Hematopoietic multipotent progenitor cell treated with erythropoietin and hydrocortisone succinate and interleukin-3 and kit ligand, for 15 days (in vitro differentiated cells): ENCODE measurements around the gene FRMD8.
A peak's percentile ranks its signal among the peaks of the same experiment; 100 is the strongest.

Source experiments
- DNase-seq: peaks from one replicate; pipeline ENCODE4 v3.0.0-alpha.2; 2015; ENCODE audit warnings: low spot score

The FRMD8 gene

GRCh38 chr11:65454311-65454695 is 67.9 kb downstream of the FRMD8 start:
- DNase-seq: no peak

DNA sequence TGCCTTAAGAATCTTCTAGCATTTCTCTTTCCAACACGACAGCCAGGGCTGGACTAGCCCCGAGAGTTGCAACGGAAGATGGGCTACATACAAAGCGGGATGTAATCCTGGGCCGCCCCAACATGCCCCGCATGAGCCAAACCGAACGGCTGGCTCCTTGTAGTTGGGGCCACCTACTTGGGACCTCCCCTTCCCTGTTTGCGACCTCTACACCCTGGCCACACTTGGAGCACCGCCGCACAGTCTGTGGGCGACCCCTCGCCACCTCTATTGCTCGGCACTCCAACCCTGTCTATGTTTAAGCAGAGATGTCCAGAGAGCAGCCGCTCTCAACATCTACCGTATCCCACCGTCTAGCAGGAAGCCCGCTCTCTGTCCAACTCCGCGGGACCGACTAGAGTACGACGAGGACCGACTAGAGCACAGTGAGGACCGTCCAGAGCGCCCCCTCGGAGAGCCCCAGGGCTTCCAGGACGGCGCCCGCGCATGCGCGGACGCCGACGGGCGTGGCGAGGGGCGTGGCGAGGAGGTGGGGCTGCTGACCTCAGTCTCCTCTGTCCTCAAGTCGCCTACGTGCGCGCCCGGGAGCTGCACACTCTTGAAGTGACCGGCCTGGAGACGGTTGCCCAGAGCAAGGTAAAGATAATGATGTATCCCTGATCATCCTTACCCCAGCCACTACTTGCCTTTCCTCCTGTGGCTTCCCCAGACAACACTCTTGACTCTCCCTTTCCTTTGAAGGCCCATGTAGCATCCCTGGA is 68.4 kb downstream of the FRMD8 start:
- peak; percentile 85 for DNase-seq

DNA sequence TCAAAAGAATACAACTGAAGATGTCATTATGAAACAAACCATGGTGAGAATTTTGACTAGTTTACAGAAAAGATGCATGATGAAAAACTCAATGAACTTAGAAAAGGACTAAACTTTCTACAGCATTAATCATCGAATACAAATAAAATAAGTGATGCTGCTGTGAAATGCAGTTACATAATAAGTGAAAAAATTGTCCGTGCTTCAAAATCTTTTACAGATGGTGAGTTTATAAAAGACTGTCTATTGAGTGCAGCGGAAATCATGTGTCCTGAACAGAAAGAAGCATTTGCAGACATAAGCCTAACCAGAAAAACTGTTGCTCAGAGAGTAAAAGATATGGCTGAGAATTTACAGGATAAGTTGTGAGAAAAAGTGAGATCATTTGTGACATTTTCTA is 70.0 kb downstream of the FRMD8 start:
- DNase-seq: peak; percentile 1

- peak; percentile 2 for DNase-seq
These were observed 73.1 kb downstream of the FRMD8 start for GRCh38 chr11:65459552-65459951.
